ENCODE data around the gene IKZF2.

IKZF2 gene

GRCh38 chr2:213098612-213099011, 52.8 kb downstream of the IKZF2 start:
- DNase-seq = no peak

GRCh38 chr2:213091765-213092164, 59.6 kb downstream of the IKZF2 start:
- no peak for DNase-seq

GRCh38 chr2:213090772-213091171, 60.6 kb downstream of the IKZF2 start:
- DNase-seq = no peak

GRCh38 chr2:213089438-213089837, 62.0 kb downstream of the IKZF2 start:
- DNase-seq = no peak

GRCh38 chr2:213087040-213087439, 64.4 kb downstream of the IKZF2 start:
- DNase-seq = no peak

- DNase-seq = no peak
These were observed 64.8 kb downstream of the IKZF2 start for GRCh38 chr2:213086571-213086970.

- DNase-seq = no peak
These were observed 65.4 kb downstream of the IKZF2 start for GRCh38 chr2:213086050-213086449.

- DNase-seq = no peak
These were observed 65.9 kb downstream of the IKZF2 start for GRCh38 chr2:213085538-213085937.

GRCh38 chr2:213084261-213084660, 67.2 kb downstream of the IKZF2 start:
- DNase-seq = no peak

- DNase-seq = no peak
These were observed 70.3 kb downstream of the IKZF2 start for GRCh38 chr2:213080969-213081617.

- DNase-seq = no peak
These were observed 71.7 kb downstream of the IKZF2 start for GRCh38 chr2:213079756-213080155.

- DNase-seq = no peak
These were observed 72.7 kb downstream of the IKZF2 start for GRCh38 chr2:213078686-213079085.

GRCh38 chr2:213069531-213069930, 81.9 kb downstream of the IKZF2 start:
- DNase-seq = no peak

GRCh38 chr2:213068676-213069359, 82.6 kb downstream of the IKZF2 start:
- no peak for DNase-seq

- DNase-seq = no peak
These were observed 83.5 kb downstream of the IKZF2 start for GRCh38 chr2:213067888-213068287.

- no peak for DNase-seq
These were observed 85.0 kb downstream of the IKZF2 start for GRCh38 chr2:213066443-213066743.

- DNase-seq = no peak
These were observed 85.6 kb downstream of the IKZF2 start for GRCh38 chr2:213065583-213066442.

- DNase-seq = no peak
These were observed 87.3 kb downstream of the IKZF2 start for GRCh38 chr2:213064099-213064498.

GRCh38 chr2:213057977-213058376, 93.4 kb downstream of the IKZF2 start:
- no peak for DNase-seq

- DNase-seq = no peak
These were observed 105.0 kb downstream of the IKZF2 start for GRCh38 chr2:213046431-213046830.

- DNase-seq = no peak
These were observed 107.8 kb downstream of the IKZF2 start for GRCh38 chr2:213043566-213043965.

GRCh38 chr2:213042262-213042661, 109.2 kb downstream of the IKZF2 start:
- no peak for DNase-seq

GRCh38 chr2:213036836-213037235, 114.6 kb downstream of the IKZF2 start:
- DNase-seq = no peak

GRCh38 chr2:213034585-213034984, 116.8 kb downstream of the IKZF2 start:
- no peak for DNase-seq
